HEK293 (cell line): ENCODE measurements around the gene NDRG3.
A peak's percentile ranks its signal among the peaks of the same experiment; 100 is the strongest.

Experiments used
- GLI4 ChIP-seq: fragments of 450-650 bp; formaldehyde crosslinking; IDR thresholded peaks from 2 replicates; pipeline ENCODE4 v1.5.1; 2016; ENCODE audit warnings: missing biosample characterization, missing genetic modification characterization
- KLF9 ChIP-seq: fragments of 450-650 bp; formaldehyde crosslinking; IDR thresholded peaks from 2 replicates; pipeline ENCODE4 v1.5.1; 2016; ENCODE audit warnings: missing biosample characterization, missing genetic modification characterization, low read depth
- SP3 ChIP-seq: fragments of 450-650 bp; formaldehyde crosslinking; IDR thresholded peaks from 2 replicates; pipeline ENCODE4 v1.5.1; 2016; ENCODE audit warnings: missing biosample characterization, missing genetic modification characterization
- YY1 ChIP-seq: fragments of 450-650 bp; formaldehyde crosslinking; IDR thresholded peaks from 2 replicates; pipeline ENCODE4 v1.5.1; 2018; ENCODE audit warnings: missing biosample characterization, missing genetic modification characterization
- ZBTB8A ChIP-seq: fragments of 450-650 bp; formaldehyde crosslinking; IDR thresholded peaks from 2 replicates; pipeline ENCODE4 v1.5.1; 2016; ENCODE audit warnings: missing biosample characterization, missing genetic modification characterization
- ZNF112 ChIP-seq: fragments of 450-650 bp; formaldehyde crosslinking; IDR thresholded peaks from 2 replicates; pipeline ENCODE4 v1.5.0; 2017; ENCODE audit warnings: missing biosample characterization, missing genetic modification characterization
- ZNF148 ChIP-seq: fragments of 450-650 bp; formaldehyde crosslinking; IDR thresholded peaks from 2 replicates; pipeline ENCODE4 v1.5.0; 2017; ENCODE audit warnings: missing biosample characterization, missing genetic modification characterization, borderline replicate concordance
- ZNF16 ChIP-seq: fragments of 450-650 bp; formaldehyde crosslinking; IDR thresholded peaks from 2 replicates; pipeline ENCODE4 v1.5.1; 2016; ENCODE audit warnings: low read depth, missing biosample characterization, missing genetic modification characterization
- ZNF18 ChIP-seq: fragments of 450-650 bp; formaldehyde crosslinking; IDR thresholded peaks from 2 replicates; pipeline ENCODE4 v1.5.1; 2016; ENCODE audit warnings: missing biosample characterization, missing genetic modification characterization
- ZNF211 ChIP-seq: fragments of 450-650 bp; formaldehyde crosslinking; IDR thresholded peaks from 2 replicates; pipeline ENCODE4 v1.5.1; 2016; ENCODE audit warnings: low read depth, missing biosample characterization, missing genetic modification characterization
- ZNF214 ChIP-seq: fragments of 450-650 bp; formaldehyde crosslinking; IDR thresholded peaks from 2 replicates; pipeline ENCODE4 v1.5.1; 2017; ENCODE audit warnings: missing biosample characterization, mild to moderate bottlenecking, missing genetic modification characterization, borderline replicate concordance
- ZNF302 ChIP-seq: fragments of 450-650 bp; formaldehyde crosslinking; IDR thresholded peaks from 2 replicates; pipeline ENCODE4 v1.5.1; 2016; ENCODE audit warnings: missing biosample characterization, missing genetic modification characterization, low read depth
- ZNF311 ChIP-seq: fragments of 450-650 bp; formaldehyde crosslinking; IDR thresholded peaks from 2 replicates; pipeline ENCODE4 v1.5.1; 2017; ENCODE audit warnings: missing biosample characterization, missing genetic modification characterization, borderline replicate concordance
- ZNF354C ChIP-seq: fragments of 450-650 bp; formaldehyde crosslinking; IDR thresholded peaks from 2 replicates; pipeline ENCODE4 v1.5.1; 2016; ENCODE audit warnings: missing biosample characterization, missing genetic modification characterization, low read depth, borderline replicate concordance
- ZNF366 ChIP-seq: fragments of 450-650 bp; formaldehyde crosslinking; conservative IDR thresholded peaks from 2 replicates; pipeline ENCODE4 v1.5.1; 2016; ENCODE audit warnings: missing biosample characterization, missing genetic modification characterization
- ZNF416 ChIP-seq: fragments of 450-650 bp; formaldehyde crosslinking; IDR thresholded peaks from 2 replicates; pipeline ENCODE4 v1.5.1; 2016; ENCODE audit warnings: missing biosample characterization, missing genetic modification characterization
- ZNF514 ChIP-seq: fragments of 450-650 bp; formaldehyde crosslinking; IDR thresholded peaks from 2 replicates; pipeline ENCODE4 v1.5.1; 2016; ENCODE audit warnings: missing biosample characterization, missing genetic modification characterization
- ZNF555 ChIP-seq: fragments of 450-650 bp; formaldehyde crosslinking; conservative IDR thresholded peaks from 2 replicates; pipeline ENCODE4 v1.5.1; 2017; ENCODE audit warnings: missing biosample characterization, mild to moderate bottlenecking, missing genetic modification characterization, inconsistent platforms
- ZNF596 ChIP-seq: fragments of 450-650 bp; IDR thresholded peaks from 2 replicates; pipeline ENCODE4 v1.5.0; 2018; ENCODE audit warnings: missing biosample characterization, mild to moderate bottlenecking, missing genetic modification characterization, moderate library complexity
- ZNF624 ChIP-seq: fragments of 450-650 bp; formaldehyde crosslinking; IDR thresholded peaks from 2 replicates; pipeline ENCODE4 v1.5.1; 2017; ENCODE audit warnings: missing biosample characterization, missing genetic modification characterization
- ZNF629 ChIP-seq: fragments of 450-650 bp; formaldehyde crosslinking; IDR thresholded peaks from 2 replicates; pipeline ENCODE4 v1.5.1; 2017; ENCODE audit warnings: missing biosample characterization, missing genetic modification characterization
- ZNF658 ChIP-seq: fragments of 450-650 bp; formaldehyde crosslinking; IDR thresholded peaks from 2 replicates; pipeline ENCODE4; 2016; ENCODE audit warnings: missing biosample characterization, missing genetic modification characterization
- ZNF843 ChIP-seq: fragments of 450-650 bp; formaldehyde crosslinking; IDR thresholded peaks from 2 replicates; pipeline ENCODE4 v1.5.1; 2016; ENCODE audit warnings: missing biosample characterization, missing genetic modification characterization
- ZSCAN30 ChIP-seq: fragments of 450-650 bp; IDR thresholded peaks from 2 replicates; pipeline ENCODE4 v1.5.1; 2018; ENCODE audit warnings: missing biosample characterization, mild to moderate bottlenecking, missing genetic modification characterization, moderate library complexity
- TF ChIP-seq, protein P1 (sequence below): sonication (generic); formaldehyde crosslinking; IDR thresholded peaks from 2 replicates; pipeline ENCODE4 v1.8.1; 2022; ENCODE audit warnings: mild to moderate bottlenecking, moderate library complexity, missing genetic modification reagents
- TF ChIP-seq, protein P2 (sequence below): fragments of 450-650 bp; formaldehyde crosslinking; IDR thresholded peaks from 2 replicates; pipeline ENCODE4 v1.5.1; 2016; ENCODE audit warnings: missing biosample characterization, missing genetic modification characterization
- TF ChIP-seq, protein P3 (sequence below): fragments of 450-650 bp; formaldehyde crosslinking; IDR thresholded peaks from 2 replicates; pipeline ENCODE4 v1.5.1; 2017; ENCODE audit warnings: missing biosample characterization, missing genetic modification characterization
- TF ChIP-seq, protein P4 (sequence below): fragments of 450-650 bp; formaldehyde crosslinking; IDR thresholded peaks from 2 replicates; pipeline ENCODE4 v1.5.1; 2016; ENCODE audit warnings: missing biosample characterization, missing genetic modification characterization

NDRG3 gene

GRCh38 chr20:36606158-36607066 is 139.5 kb downstream of the NDRG3 start (continued):
- TF ChIP-seq ZNF366 (tag by site-specific recombination) = no peak
- TF ChIP-seq ZNF843 (tag by site-specific recombination) = no peak
- TF ChIP-seq, protein P1, sequence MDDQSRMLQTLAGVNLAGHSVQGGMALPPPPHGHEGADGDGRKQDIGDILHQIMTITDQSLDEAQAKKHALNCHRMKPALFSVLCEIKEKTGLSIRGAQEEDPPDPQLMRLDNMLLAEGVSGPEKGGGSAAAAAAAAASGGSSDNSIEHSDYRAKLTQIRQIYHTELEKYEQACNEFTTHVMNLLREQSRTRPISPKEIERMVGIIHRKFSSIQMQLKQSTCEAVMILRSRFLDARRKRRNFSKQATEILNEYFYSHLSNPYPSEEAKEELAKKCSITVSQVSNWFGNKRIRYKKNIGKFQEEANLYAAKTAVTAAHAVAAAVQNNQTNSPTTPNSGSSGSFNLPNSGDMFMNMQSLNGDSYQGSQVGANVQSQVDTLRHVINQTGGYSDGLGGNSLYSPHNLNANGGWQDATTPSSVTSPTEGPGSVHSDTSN = no peak
- no peak for TF ChIP-seq ZNF555
- no peak for TF ChIP-seq ZNF302
- TF ChIP-seq ZNF18 (tag by site-specific recombination) = no peak
- no peak for TF ChIP-seq ZNF311 (tag by site-specific recombination)
- TF ChIP-seq KLF9 (tag by site-specific recombination) = no peak
- TF ChIP-seq ZNF112 (tag by site-specific recombination) = no peak
- TF ChIP-seq GLI4 = no peak
- TF ChIP-seq ZNF596 = no peak
- TF ChIP-seq, protein P2, sequence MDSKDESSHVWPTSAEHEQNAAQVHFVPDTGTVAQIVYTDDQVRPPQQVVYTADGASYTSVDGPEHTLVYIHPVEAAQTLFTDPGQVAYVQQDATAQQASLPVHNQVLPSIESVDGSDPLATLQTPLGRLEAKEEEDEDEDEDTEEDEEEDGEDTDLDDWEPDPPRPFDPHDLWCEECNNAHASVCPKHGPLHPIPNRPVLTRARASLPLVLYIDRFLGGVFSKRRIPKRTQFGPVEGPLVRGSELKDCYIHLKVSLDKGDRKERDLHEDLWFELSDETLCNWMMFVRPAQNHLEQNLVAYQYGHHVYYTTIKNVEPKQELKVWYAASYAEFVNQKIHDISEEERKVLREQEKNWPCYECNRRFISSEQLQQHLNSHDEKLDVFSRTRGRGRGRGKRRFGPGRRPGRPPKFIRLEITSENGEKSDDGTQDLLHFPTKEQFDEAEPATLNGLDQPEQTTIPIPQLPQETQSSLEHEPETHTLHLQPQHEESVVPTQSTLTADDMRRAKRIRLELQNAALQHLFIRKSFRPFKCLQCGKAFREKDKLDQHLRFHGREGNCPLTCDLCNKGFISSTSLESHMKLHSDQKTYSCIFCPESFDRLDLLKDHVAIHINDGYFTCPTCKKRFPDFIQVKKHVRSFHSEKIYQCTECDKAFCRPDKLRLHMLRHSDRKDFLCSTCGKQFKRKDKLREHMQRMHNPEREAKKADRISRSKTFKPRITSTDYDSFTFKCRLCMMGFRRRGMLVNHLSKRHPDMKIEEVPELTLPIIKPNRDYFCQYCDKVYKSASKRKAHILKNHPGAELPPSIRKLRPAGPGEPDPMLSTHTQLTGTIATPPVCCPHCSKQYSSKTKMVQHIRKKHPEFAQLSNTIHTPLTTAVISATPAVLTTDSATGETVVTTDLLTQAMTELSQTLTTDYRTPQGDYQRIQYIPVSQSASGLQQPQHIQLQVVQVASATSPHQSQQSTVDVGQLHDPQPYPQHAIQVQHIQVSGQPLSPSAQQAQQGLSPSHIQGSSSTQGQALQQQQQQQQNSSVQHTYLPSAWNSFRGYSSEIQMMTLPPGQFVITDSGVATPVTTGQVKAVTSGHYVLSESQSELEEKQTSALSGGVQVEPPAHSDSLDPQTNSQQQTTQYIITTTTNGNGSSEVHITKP (tag by site-specific recombination) = peak; percentile 43
- TF ChIP-seq, protein P3, sequence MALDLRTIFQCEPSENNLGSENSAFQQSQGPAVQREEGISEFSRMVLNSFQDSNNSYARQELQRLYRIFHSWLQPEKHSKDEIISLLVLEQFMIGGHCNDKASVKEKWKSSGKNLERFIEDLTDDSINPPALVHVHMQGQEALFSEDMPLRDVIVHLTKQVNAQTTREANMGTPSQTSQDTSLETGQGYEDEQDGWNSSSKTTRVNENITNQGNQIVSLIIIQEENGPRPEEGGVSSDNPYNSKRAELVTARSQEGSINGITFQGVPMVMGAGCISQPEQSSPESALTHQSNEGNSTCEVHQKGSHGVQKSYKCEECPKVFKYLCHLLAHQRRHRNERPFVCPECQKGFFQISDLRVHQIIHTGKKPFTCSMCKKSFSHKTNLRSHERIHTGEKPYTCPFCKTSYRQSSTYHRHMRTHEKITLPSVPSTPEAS (tag by site-specific recombination) = no peak
- TF ChIP-seq ZNF658 = no peak
- TF ChIP-seq ZNF16 (tag by site-specific recombination) = no peak
- no peak for TF ChIP-seq ZNF416
- TF ChIP-seq ZNF514 = no peak
- TF ChIP-seq ZSCAN30 (tag by site-specific recombination) = no peak
- TF ChIP-seq ZNF629 (tag by site-specific recombination) = 0 out of 2 replicates have a peak, but pooled peaks have one; percentile 22
- TF ChIP-seq ZNF354C (tag by site-specific recombination) = no peak
- TF ChIP-seq SP3 (tag by site-specific recombination) = 0 out of 2 replicates have a peak, but pooled peaks have one; percentile 9
- TF ChIP-seq YY1 (tag by site-specific recombination) = no peak
- no peak for TF ChIP-seq ZNF211 (tag by site-specific recombination)
- TF ChIP-seq ZNF148 = no peak
- TF ChIP-seq ZBTB8A (tag by site-specific recombination) = peak; percentile 60
- TF ChIP-seq ZNF624 = no peak
- TF ChIP-seq ZNF214 (tag by site-specific recombination) = no peak
- TF ChIP-seq, protein P4, sequence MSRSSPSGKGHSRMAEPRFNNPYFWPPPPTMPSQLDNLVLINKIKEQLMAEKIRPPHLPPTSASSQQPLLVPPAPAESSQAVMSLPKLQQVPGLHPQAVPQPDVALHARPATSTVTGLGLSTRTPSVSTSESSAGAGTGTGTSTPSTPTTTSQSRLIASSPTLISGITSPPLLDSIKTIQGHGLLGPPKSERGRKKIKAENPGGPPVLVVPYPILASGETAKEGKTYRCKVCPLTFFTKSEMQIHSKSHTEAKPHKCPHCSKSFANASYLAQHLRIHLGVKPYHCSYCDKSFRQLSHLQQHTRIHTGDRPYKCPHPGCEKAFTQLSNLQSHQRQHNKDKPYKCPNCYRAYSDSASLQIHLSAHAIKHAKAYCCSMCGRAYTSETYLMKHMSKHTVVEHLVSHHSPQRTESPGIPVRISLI = no peak
